NT2/D1 (cell line): ENCODE results near the gene SNRNP35.

Experiments
- DNase-seq: peaks from one replicate; pipeline ENCODE4 v3.0.0-alpha.2; 2011; ENCODE audit warnings: low read depth, low spot score
- H3K27me3 ChIP-seq: 2 replicates; pipeline ENCODE4 v1.6.0; 2011; ENCODE audit warnings: mild to moderate bottlenecking; ENCODE audit not compliant: insufficient read length, insufficient read depth
- H3K36me3 ChIP-seq: 2 replicates; pipeline ENCODE4 v1.6.1; 2011; ENCODE audit warnings: mild to moderate bottlenecking, low read length, mixed read lengths; ENCODE audit not compliant: insufficient read depth, insufficient read length
- H3K4me1 ChIP-seq: 2 replicates; pipeline ENCODE4 v1.5.1; 2011; ENCODE audit not compliant: insufficient read depth, insufficient read length
- H3K4me3 ChIP-seq: 2 replicates; pipeline ENCODE4 v1.5.1; 2011; ENCODE audit warnings: low read depth; ENCODE audit not compliant: insufficient read length
- H3K9ac ChIP-seq: 2 replicates; pipeline ENCODE4 v1.6.0; 2011; ENCODE audit warnings: low read depth; ENCODE audit not compliant: insufficient read length
- H3K9me3 ChIP-seq: 2 replicates; pipeline ENCODE4 v1.5.1; 2011; ENCODE audit warnings: mild to moderate bottlenecking, low read length; ENCODE audit not compliant: insufficient read depth
- SUZ12 ChIP-seq: IDR thresholded peaks from 2 replicates; pipeline ENCODE4 v1.6.1; 2011; ENCODE audit not compliant: insufficient read length, insufficient read depth; ENCODE audit errors: extremely low read depth
- YY1 ChIP-seq: IDR thresholded peaks from 2 replicates; pipeline ENCODE4 v1.6.1; 2011; ENCODE audit not compliant: insufficient read length, insufficient read depth
- ZNF274 ChIP-seq: IDR thresholded peaks from 2 replicates; pipeline ENCODE4 v1.6.1; 2011; ENCODE audit warnings: mild to moderate bottlenecking, low read depth, low read length

The SNRNP35 gene

DNA sequence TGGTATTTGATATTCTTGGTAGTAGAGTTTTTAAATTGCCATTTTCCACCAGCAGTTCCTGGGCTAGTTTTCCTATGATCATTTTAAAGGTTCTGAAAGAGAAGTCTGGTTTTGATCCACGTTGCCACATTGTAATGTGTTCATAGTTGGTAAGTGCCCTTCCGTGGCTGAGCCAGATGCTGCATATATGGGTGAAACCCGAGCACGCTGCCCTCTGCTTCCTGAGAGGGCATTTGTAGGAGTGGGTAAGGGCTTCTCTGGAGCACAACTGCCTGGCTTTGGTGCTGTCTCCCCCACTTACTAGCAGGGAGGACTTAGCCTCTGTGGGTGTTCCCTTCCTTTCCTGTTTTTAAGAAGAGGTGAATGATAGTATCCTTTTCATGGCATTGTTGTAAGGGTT lies 7.1 kb downstream of the SNRNP35 start:
- no peaks in the 10 kb centered on the region for H3K9me3 ChIP-seq
- TF ChIP-seq SUZ12 (no peak), YY1 (no peak), ZNF274 (no peak)
- DNase-seq, result no peak
- H3K27me3 ChIP-seq, result no peaks in the 10 kb centered on the region
- H3K4me1 ChIP-seq, result no peaks in the 10 kb centered on the region
- H3K9ac ChIP-seq, result no peak overlapping the region
- peaks cover 51% of the 10 kb centered on the region for H3K36me3 ChIP-seq
- no peak overlapping the region for H3K4me3 ChIP-seq

DNA sequence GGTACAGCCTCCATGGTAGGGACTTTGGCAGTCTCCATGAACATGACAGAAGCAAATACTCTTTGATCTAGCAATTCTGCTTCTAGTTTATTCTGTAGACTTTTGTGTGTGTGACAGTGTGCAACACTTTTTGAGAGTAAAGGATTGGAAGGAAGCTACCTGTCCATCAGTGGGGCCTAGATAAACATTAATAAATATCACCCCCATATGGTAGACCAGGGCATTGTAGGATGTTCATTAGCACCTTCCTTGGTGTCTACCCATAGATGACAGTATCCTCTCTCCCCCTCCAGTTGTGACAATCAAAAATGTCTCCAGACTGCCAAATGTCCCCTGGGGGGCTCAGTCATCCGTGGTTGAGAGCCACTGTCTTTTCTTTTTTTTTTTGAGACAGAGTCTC lies 10.8 kb downstream of the SNRNP35 start:
- Histone ChIP-seq H3K4me1 (no peaks in the 10 kb centered on the region), H3K9ac (no peak overlapping the region), H3K27me3 (no peaks in the 10 kb centered on the region), H3K9me3 (no peaks in the 10 kb centered on the region), H3K36me3 (peaks cover 61% of the 10 kb centered on the region), H3K4me3 (no peak overlapping the region)
- DNase-seq, result no peak
- TF ChIP-seq ZNF274 (no peak), YY1 (no peak), SUZ12 (no peak)

DNA sequence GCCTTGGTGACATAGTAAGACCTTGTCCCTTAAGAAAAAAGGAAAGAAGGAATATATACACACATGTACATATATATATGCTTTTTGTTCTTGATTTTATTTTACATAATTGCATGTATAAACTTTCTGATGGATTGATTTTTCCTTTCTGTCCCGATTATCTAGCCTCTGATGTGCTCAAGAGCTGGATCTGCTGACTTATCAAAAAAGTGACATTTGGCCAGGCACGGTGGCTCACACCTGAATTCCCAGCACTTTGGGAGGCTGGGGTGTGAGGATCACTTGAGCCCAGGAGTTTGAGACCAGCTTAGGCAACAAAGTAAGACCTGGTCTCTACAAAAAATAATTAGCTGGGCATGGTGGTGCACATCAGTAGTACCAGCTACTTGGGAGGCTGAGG lies 12.0 kb downstream of the SNRNP35 start:
- H3K9ac ChIP-seq, result no peak overlapping the region
- H3K9me3 ChIP-seq, result no peaks in the 10 kb centered on the region
- peaks cover 61% of the 10 kb centered on the region for H3K36me3 ChIP-seq
- no peaks in the 10 kb centered on the region for H3K27me3 ChIP-seq
- H3K4me3 ChIP-seq, result no peak overlapping the region
- no peaks in the 10 kb centered on the region for H3K4me1 ChIP-seq
- TF ChIP-seq SUZ12 (no peak), ZNF274 (no peak), YY1 (no peak)
- DNase-seq, result no peak

DNA sequence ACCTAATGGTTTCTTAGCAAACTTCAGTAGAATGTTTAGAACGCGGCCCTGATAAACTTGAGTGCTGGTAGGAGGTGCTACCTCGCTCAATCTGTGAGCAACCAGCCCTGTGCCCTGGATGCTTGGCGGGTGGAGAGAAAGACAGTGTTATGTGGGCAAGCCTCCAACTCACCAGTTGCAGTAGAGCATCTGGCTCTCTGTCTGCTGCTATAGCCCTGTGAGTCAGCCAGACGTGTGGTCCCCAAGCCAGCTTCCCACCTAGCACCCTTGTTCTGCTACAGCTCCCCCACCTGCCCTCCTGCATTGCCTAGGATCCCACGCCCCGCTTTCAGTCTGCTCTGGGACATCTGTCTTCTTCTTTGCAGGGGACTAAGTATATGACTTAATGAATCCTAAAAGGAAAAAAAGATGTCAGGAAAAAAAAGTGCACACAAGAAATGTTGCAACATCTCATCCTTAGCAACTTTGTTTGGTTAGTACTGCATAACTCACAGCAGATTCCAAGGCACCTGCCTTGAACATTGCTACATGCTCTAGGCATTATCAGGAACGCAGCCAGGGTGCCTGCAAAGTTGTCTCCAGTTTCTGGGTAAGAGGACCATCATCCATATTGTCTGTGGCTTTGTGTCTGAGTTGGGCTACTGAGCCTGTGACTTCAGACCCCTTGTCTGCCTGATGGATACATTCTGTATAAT lies 13.6 kb downstream of the SNRNP35 start:
- H3K27me3 ChIP-seq, result no peaks in the 10 kb centered on the region
- no peak overlapping the region for H3K4me3 ChIP-seq
- no peaks in the 10 kb centered on the region for H3K9me3 ChIP-seq
- no peak overlapping the region for H3K9ac ChIP-seq
- TF ChIP-seq SUZ12 (no peak), ZNF274 (no peak), YY1 (no peak)
- H3K4me1 ChIP-seq, result no peaks in the 10 kb centered on the region
- no peak for DNase-seq
- H3K36me3 ChIP-seq, result peaks cover 57% of the 10 kb centered on the region

DNA sequence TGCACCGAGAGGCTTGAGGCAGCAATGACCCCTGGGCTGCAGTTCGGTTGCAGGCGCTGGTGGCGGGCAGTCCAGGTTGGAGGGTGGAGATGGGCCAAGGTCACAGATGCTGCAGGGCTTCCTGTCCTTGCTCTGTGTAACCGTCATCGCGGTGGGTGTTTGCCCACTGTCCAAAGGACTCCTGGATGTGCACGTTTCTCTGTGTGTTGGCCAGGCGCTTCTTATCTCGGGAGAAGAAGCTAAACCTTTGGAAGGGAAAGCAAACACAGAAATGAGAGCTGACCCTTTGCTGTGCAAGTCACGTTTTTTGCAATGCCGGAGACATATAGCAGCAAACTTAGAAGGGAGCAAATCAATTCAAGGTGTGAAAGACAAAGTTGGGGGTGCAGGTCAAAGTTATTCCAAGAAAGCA lies 14.5 kb downstream of the SNRNP35 start:
- Histone ChIP-seq H3K9me3 (no peaks in the 10 kb centered on the region), H3K9ac (no peak overlapping the region), H3K36me3 (peaks cover 56% of the 10 kb centered on the region), H3K4me1 (no peaks in the 10 kb centered on the region), H3K27me3 (no peaks in the 10 kb centered on the region), H3K4me3 (no peak overlapping the region)
- DNase-seq, result no peak
- TF ChIP-seq ZNF274 (no peak), SUZ12 (no peak), YY1 (no peak)

DNA sequence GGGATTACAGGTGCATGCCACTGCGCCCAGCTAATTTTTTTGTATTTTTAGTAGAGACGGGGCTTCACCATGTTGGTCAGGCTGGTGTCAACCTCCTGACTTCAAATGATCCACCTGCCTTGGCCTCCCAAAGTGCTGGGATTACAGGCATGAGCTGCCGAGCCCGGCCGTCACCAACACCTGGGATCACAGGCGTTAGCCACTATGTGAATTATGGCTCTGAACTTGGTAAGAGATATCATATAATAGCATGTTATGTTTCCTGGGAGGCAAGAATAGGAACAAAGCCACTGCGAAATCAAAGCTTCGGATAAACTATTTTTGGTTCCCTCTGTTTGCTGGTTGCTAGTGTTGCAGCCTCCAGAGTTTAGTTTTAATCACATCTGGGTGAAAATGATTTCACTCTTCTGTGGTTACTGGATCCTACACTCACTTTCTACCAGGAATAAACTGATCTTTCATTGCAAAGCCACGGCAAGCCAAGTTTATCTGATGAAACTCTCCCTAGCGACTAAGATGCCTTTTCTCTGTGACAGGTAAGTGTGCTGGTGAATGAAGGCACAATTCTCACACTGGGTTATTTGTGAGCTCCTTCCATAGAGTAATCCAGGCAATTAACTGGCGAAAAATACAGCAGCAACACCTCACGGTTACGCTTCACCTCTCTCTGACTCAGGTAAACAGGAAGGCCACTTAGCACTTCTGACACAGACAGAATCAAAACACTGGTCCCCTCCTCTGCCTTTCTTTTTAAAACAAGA lies 16.7 kb downstream of the SNRNP35 start:
- H3K4me1 ChIP-seq, result peaks cover 4% of the 10 kb centered on the region
- TF ChIP-seq ZNF274 (no peak), YY1 (no peak), SUZ12 (no peak)

DNA sequence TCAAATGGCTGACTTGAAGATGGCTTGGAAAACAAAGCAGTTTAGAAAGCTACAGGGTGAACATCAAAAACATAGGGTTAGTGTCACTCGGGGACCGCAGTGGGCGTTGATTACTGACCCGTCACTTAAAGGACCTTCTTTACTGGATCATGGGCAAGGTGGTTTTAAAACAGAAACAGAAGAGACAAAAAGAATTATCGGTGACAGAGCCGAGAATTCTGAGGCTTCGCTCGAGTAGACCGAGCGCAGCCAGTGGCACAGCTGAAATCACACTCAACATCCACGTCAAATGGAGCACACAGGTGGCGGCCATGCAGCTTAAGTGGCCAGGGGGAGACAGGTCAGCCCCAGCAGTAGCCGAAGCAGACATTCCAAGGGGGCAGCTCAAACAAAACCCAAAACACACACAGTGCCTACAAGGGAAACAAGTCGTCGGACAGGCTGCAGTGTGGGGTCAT lies 17.3 kb downstream of the SNRNP35 start:
- Histone ChIP-seq H3K4me3 (no peak overlapping the region), H3K9ac (no peak overlapping the region), H3K27me3 (no peaks in the 10 kb centered on the region), H3K9me3 (no peaks in the 10 kb centered on the region), H3K4me1 (peaks cover 4% of the 10 kb centered on the region), H3K36me3 (peaks cover 60% of the 10 kb centered on the region)
- TF ChIP-seq ZNF274 (no peak), YY1 (no peak), SUZ12 (no peak)
- DNase-seq, result no peak

More for the DNA sequence above, 16.7 kb downstream of the SNRNP35 start:
- Histone ChIP-seq H3K9me3 (no peaks in the 10 kb centered on the region), H3K36me3 (peaks cover 66% of the 10 kb centered on the region), H3K9ac (no peak overlapping the region), H3K27me3 (no peaks in the 10 kb centered on the region), H3K4me3 (no peak overlapping the region)
- no peak for DNase-seq
